A673 (cell line): Measurements from ENCODE around the gene PXK. TPM values are rescaled to one million over a fixed set of nuclear protein-coding genes. Genes with fewer than 3 reads are reported as not detected.

Source experiments
- BruUV-seq: library from RNA; stranded (reverse); fragments of 400-500 nt; replicated peaks from 2 replicates; lab custom pipeline; 2021; lab: Mats Ljungman, UMichigan
- CTCF ChIA-PET: fragments of 300-600 bp; sonication (Branson Sonifier 250); formaldehyde crosslinking; loops from one replicate; lab custom pipeline; 2022; ENCODE audit warnings: antibody characterized with exemption; lab: Charles Lee
- POLR2A ChIA-PET: fragments of 300-600 bp; sonication (Branson Sonifier 250); formaldehyde crosslinking; loops from one replicate; lab custom pipeline; 2022; ENCODE audit warnings: antibody characterized with exemption; ENCODE audit not compliant: low non-redundant PET; lab: Charles Lee
- DNase-seq: peaks from one replicate; pipeline ENCODE4 v3.0.0-alpha.2; 2015; ENCODE audit warnings: low spot score
- H3K27ac ChIP-seq: fragments of 200-600 bp; sonication (generic); 2 replicates; pipeline ENCODE4 v1.5.1; 2016; ENCODE audit warnings: mixed run types, low read depth, mild to moderate bottlenecking, mixed read lengths, antibody characterized with exemption, low read length; ENCODE audit not compliant: poor library complexity, severe bottlenecking
- H3K27me3 ChIP-seq: fragments of 200-600 bp; sonication (generic); replicated peaks from 2 replicates; pipeline ENCODE4 v1.6.1; 2017; ENCODE audit warnings: mixed run types, low read depth, mild to moderate bottlenecking, mixed read lengths, antibody characterized with exemption, low read length; ENCODE audit not compliant: insufficient read depth, poor library complexity
- H3K36me3 ChIP-seq: fragments of 200-600 bp; sonication (generic); 2 replicates; pipeline ENCODE4 v1.6.1; 2016; ENCODE audit warnings: mixed run types, mild to moderate bottlenecking, mixed read lengths, antibody characterized with exemption, low read length; ENCODE audit not compliant: insufficient read depth, poor library complexity, severe bottlenecking
- H3K4me1 ChIP-seq: fragments of 200-600 bp; sonication (generic); 2 replicates; pipeline ENCODE4 v1.6.1; 2017; ENCODE audit warnings: mixed run types, mild to moderate bottlenecking, mixed read lengths, antibody characterized with exemption, low read length; ENCODE audit not compliant: insufficient read depth, poor library complexity, severe bottlenecking
- H3K4me3 ChIP-seq: fragments of 200-600 bp; sonication (generic); 2 replicates; pipeline ENCODE4 v1.5.1; 2016; ENCODE audit warnings: low read depth, mixed run types, mild to moderate bottlenecking, mixed read lengths, low read length; ENCODE audit not compliant: poor library complexity, severe bottlenecking
- H3K9me3 ChIP-seq: fragments of 200-600 bp; sonication (generic); 2 replicates; pipeline ENCODE4 v1.6.1; 2016; ENCODE audit warnings: mixed run types, low read depth, mild to moderate bottlenecking, mixed read lengths, antibody characterized with exemption, low read length; ENCODE audit not compliant: poor library complexity, severe bottlenecking
- CTCF ChIP-seq: fragments of 300-800, 200-600 bp; sonication (generic); conservative IDR thresholded peaks from 2 replicates; pipeline ENCODE4 v1.5.1; 2017; ENCODE audit warnings: low read depth, mild to moderate bottlenecking, antibody characterized with exemption, low read length, moderate library complexity, mixed read lengths
- EZH2 ChIP-seq: fragments of 200-600 bp; sonication (generic); IDR thresholded peaks from 2 replicates; pipeline ENCODE4 v1.6.1; 2017; ENCODE audit warnings: borderline replicate concordance, low read depth, mild to moderate bottlenecking, mixed read lengths, antibody characterized with exemption, low read length; ENCODE audit not compliant: poor library complexity, severe bottlenecking
- intact Hi-C: fragments of 100-400 bp; cut with micrococcal nuclease; formaldehyde crosslinking; loops from one replicate; pipeline ENCODE4 v1.10.0; 2022; ENCODE audit not compliant: unreplicated experiment
- total RNA-seq: library from RNA; stranded (reverse); gene quantifications from 2 replicates; pipeline ENCODE4 v1.2.3, GENCODE V29; 2021

Gene PXK
- total RNA-seq, 1 experiment from 2014 or later = 13.2 TPM

- no peak for DNase-seq
- no TSS peak for BruUV-seq
Measured at GRCh38 chr3:58340594-58341244, 8.0 kb downstream of the PXK start.

GRCh38 chr3:58341376-58341775 is 8.7 kb downstream of the PXK start:
- ChIA-PET CTCF (no interaction called here), POLR2A (no interaction called here)
- BruUV-seq = no TSS peak
- intact Hi-C loops = no loop called here
- Histone ChIP-seq H3K4me1 (no peaks in the 10 kb centered on the region), H3K27me3 (no peaks in the 10 kb centered on the region), H3K27ac (no peak overlapping the region), H3K4me3 (no peak overlapping the region), H3K36me3 (no peaks in the 10 kb centered on the region), H3K9me3 (no peaks in the 10 kb centered on the region)
- no peak for TF ChIP-seq EZH2
- TF ChIP-seq CTCF = no peak
- DNase-seq = no peak

More at GRCh38 chr3:58340594-58341244, 8.0 kb downstream of the PXK start:
- H3K4me3 ChIP-seq = no peak overlapping the region
- POLR2A ChIA-PET = no interaction called here
- CTCF ChIA-PET = no interaction called here
- peaks cover 1% of the 10 kb centered on the region for H3K4me1 ChIP-seq
- H3K9me3 ChIP-seq = no peaks in the 10 kb centered on the region
- intact Hi-C loops = no loop called here
- TF ChIP-seq CTCF = no peak
- no peak for TF ChIP-seq EZH2
- H3K36me3 ChIP-seq = no peaks in the 10 kb centered on the region
- no peak overlapping the region for H3K27ac ChIP-seq
- no peaks in the 10 kb centered on the region for H3K27me3 ChIP-seq

- no peak for DNase-seq
- no peak overlapping the region for H3K4me3 ChIP-seq
- H3K4me1 ChIP-seq = no peaks in the 10 kb centered on the region
- no peak overlapping the region for H3K27ac ChIP-seq
- no peaks in the 10 kb centered on the region for H3K36me3 ChIP-seq
- no peaks in the 10 kb centered on the region for H3K27me3 ChIP-seq
- no peak for TF ChIP-seq CTCF
- TF ChIP-seq EZH2 = no peak
- ChIA-PET CTCF (no interaction called here), POLR2A (no interaction called here)
- no TSS peak for BruUV-seq
- intact Hi-C loops = no loop called here
- no peaks in the 10 kb centered on the region for H3K9me3 ChIP-seq
Measured at GRCh38 chr3:58342676-58343075, 10.0 kb downstream of the PXK start.
